GM18907 (cell line): ENCODE results near the gene PJA1.

Experiments
- ATAC-seq: cut with Tn5 transposase; IDR thresholded peaks from one replicate; pipeline ENCODE4 v1.9.1; 2021; ENCODE audit warnings: mild to moderate bottlenecking, moderate library complexity; ENCODE audit not compliant: unreplicated experiment

The PJA1 gene

GRCh38 chrX:69170319-69170718, 5.1 kb upstream of the PJA1 start:
- no peak for ATAC-seq

- ATAC-seq = peak; percentile 67
Measured at GRCh38 chrX:69163936-69164741, 1.1 kb downstream of the PJA1 start.

- no peak for ATAC-seq
Measured at GRCh38 chrX:69162361-69162865, 2.8 kb downstream of the PJA1 start.

- no peak for ATAC-seq
Measured at GRCh38 chrX:69161786-69162349, 3.4 kb downstream of the PJA1 start.

GRCh38 chrX:69161371-69161770, 3.9 kb downstream of the PJA1 start:
- no peak for ATAC-seq

GRCh38 chrX:69158166-69158980, 6.9 kb downstream of the PJA1 start:
- peak; percentile 93 for ATAC-seq

- ATAC-seq = no peak
Measured at GRCh38 chrX:69156638-69157037, 8.6 kb downstream of the PJA1 start.

- no peak for ATAC-seq
Measured at GRCh38 chrX:69155786-69156520, 9.3 kb downstream of the PJA1 start.

- no peak for ATAC-seq
Measured at GRCh38 chrX:69154051-69154450, 11.2 kb downstream of the PJA1 start.

GRCh38 chrX:69153060-69153730, 12.1 kb downstream of the PJA1 start:
- no peak for ATAC-seq

- no peak for ATAC-seq
Measured at GRCh38 chrX:69152417-69152841, 12.8 kb downstream of the PJA1 start.

GRCh38 chrX:69151866-69152284, 13.4 kb downstream of the PJA1 start:
- ATAC-seq = no peak

GRCh38 chrX:69150281-69150960, 14.8 kb downstream of the PJA1 start:
- ATAC-seq = no peak

- no peak for ATAC-seq
Measured at GRCh38 chrX:69149466-69150280, 15.6 kb downstream of the PJA1 start.

GRCh38 chrX:69148946-69149345, 16.3 kb downstream of the PJA1 start:
- ATAC-seq = no peak

GRCh38 chrX:69146739-69147138, 18.5 kb downstream of the PJA1 start:
- ATAC-seq = no peak

GRCh38 chrX:69145714-69146113, 19.5 kb downstream of the PJA1 start:
- no peak for ATAC-seq

GRCh38 chrX:69144838-69145680, 20.2 kb downstream of the PJA1 start:
- ATAC-seq = no peak
